Measurements from ENCODE around the gene MYOC. TPM values are rescaled to one million over a fixed set of nuclear protein-coding genes. Genes with fewer than 3 reads are reported as not detected.

MYOC gene
- total RNA-seq, 1 experiment from 2014 or later, result not detected

DNA sequence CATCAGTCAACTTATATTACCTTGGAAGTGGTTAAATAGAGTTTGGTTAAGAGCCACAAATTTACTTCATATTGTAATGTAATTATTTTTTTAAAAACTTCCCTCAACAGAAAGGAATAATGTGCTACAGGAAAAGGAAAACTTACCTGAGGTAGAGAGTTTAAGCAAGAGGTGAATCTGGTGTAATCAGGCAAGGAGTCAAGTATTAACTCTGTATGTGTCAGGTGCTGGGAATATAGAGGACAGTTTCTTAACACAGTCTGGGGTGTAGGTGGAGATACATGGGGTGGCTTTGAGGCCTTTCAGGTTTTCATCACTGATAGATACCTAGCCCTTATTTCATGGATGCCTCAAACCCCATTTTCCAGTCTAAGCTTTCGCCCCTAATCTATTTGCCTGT is 56.4 kb downstream of the MYOC start:
- no peaks in the 10 kb centered on the region for H3K79me1 ChIP-seq (ENCODE audit: insufficient read depth, low read depth, low read length, poor library complexity, severe bottlenecking)
- H3T11ph ChIP-seq (ENCODE audit: low read length), result no peak overlapping the region
- no peak overlapping the region for H3K4me2 ChIP-seq (ENCODE audit: insufficient read depth, insufficient read length, low read length)
- no peaks in the 10 kb centered on the region for H3K4me1 ChIP-seq (ENCODE audit: insufficient read depth, low read length)
- no peak overlapping the region for H3K56ac ChIP-seq (ENCODE audit: insufficient read length, low read depth, low read length)
- no peak overlapping the region for H2BK5ac ChIP-seq (ENCODE audit: insufficient read length, low read length)
- no peaks in the 10 kb centered on the region for H3K23me2 ChIP-seq (ENCODE audit: insufficient read length, low read depth, low read length, poor library complexity, severe bottlenecking)
- no peak overlapping the region for H3K9ac ChIP-seq (ENCODE audit: extremely low read depth, insufficient read length, low read length)
- H2AK5ac ChIP-seq (ENCODE audit: insufficient read length, low read length), result no peak overlapping the region
- H2BK20ac ChIP-seq (ENCODE audit: low read depth, low read length, poor library complexity, severe bottlenecking), result no peak overlapping the region
- no peaks in the 10 kb centered on the region for H3K27me3 ChIP-seq (ENCODE audit: insufficient read depth, low read length)
- TF ChIP-seq, protein P1, sequence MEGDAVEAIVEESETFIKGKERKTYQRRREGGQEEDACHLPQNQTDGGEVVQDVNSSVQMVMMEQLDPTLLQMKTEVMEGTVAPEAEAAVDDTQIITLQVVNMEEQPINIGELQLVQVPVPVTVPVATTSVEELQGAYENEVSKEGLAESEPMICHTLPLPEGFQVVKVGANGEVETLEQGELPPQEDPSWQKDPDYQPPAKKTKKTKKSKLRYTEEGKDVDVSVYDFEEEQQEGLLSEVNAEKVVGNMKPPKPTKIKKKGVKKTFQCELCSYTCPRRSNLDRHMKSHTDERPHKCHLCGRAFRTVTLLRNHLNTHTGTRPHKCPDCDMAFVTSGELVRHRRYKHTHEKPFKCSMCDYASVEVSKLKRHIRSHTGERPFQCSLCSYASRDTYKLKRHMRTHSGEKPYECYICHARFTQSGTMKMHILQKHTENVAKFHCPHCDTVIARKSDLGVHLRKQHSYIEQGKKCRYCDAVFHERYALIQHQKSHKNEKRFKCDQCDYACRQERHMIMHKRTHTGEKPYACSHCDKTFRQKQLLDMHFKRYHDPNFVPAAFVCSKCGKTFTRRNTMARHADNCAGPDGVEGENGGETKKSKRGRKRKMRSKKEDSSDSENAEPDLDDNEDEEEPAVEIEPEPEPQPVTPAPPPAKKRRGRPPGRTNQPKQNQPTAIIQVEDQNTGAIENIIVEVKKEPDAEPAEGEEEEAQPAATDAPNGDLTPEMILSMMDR (conservative IDR thresholded peaks at IDR 0.05), result no peak
- H3K18ac ChIP-seq (ENCODE audit: insufficient read length, low read depth, low read length), result no peak overlapping the region
- H4K91ac ChIP-seq (ENCODE audit: insufficient read length, low read depth, low read length), result no peak overlapping the region
- no peak overlapping the region for H3K27ac ChIP-seq (ENCODE audit: insufficient read length, low read depth, low read length)
- H2BK120ac ChIP-seq (ENCODE audit: low read depth, low read length, poor library complexity, severe bottlenecking), result no peak overlapping the region
- no peaks in the 10 kb centered on the region for H3K9me3 ChIP-seq (ENCODE audit: control insufficient read depth, low read depth, low read length)
- H3K23ac ChIP-seq (ENCODE audit: insufficient read length, low read depth, low read length), result no peak overlapping the region
- H3K9me3 Mint-ChIP-seq, result no peaks in the 10 kb centered on the region
- DNase-seq, result no peak
- H2BK15ac ChIP-seq (ENCODE audit: low read depth, low read length), result no peak overlapping the region
- no peaks in the 10 kb centered on the region for H3K27me3 Mint-ChIP-seq (ENCODE audit: low read depth)
- H4K8ac ChIP-seq (replicated peaks; ENCODE audit: insufficient read length, low read depth, low read length), result no peak overlapping the region
- no peak overlapping the region for H3K14ac ChIP-seq (ENCODE audit: insufficient read depth, low read length)
- no peaks in the 10 kb centered on the region for H3K79me2 ChIP-seq (ENCODE audit: insufficient read depth, low read length)
- H3K4me3 Mint-ChIP-seq, result no peak overlapping the region
- no peak overlapping the region for H3K27ac Mint-ChIP-seq
- no peak overlapping the region for H2AFZ ChIP-seq (ENCODE audit: low read length)
- no peaks in the 10 kb centered on the region for H4K20me1 ChIP-seq (ENCODE audit: control insufficient read depth, insufficient read depth, insufficient read length)
- no peak overlapping the region for H3K4ac ChIP-seq (ENCODE audit: low read depth, low read length)
- peaks cover 17 to 33% (median 19%) of the 10 kb centered on the region in 3 experiments for H3K36me3 Mint-ChIP-seq (ENCODE audit: insufficient read depth in 1 of 3, low read depth in 3 of 3)
- H3K4me1 Mint-ChIP-seq, result peaks cover 0 to 1% of the 10 kb centered on the region in 2 experiments; a peak in 1 of 4 replicates
- H4K5ac ChIP-seq (ENCODE audit: insufficient read length, low read depth, low read length), result no peak overlapping the region
- H2BK12ac ChIP-seq (ENCODE audit: insufficient read length, low read depth, low read length), result no peak overlapping the region
- no CpG with 5 or more reads among the region's 1 CpG for WGBS (ENCODE audit: extremely low coverage, insufficient read length, low lambda C conversion rate)
